Measurements from ENCODE around the gene WDR1. TPM values are rescaled to one million over a fixed set of nuclear protein-coding genes. Genes with fewer than 3 reads are reported as not detected.

The WDR1 gene
- total RNA-seq, 1 donor from 2014 or later = 96.0 TPM

DNA sequence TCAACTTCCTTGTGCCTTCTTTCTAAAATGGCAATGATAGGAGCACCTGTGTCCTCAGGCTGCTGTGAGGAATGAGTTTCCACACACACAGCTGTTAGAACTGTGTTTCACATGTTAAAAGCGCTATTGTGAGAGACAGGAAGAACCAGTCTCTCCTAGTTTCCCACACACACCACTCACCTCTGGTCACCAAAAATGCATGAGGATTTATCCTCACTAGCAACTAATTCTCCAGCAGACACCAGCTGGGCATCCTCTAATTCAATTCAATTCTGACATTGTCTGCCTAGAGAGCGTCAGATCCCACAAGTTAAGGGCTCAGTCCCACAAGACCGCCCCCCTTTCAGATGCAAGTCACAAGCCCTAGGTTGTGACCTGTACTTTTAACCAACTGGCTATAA lies 66.3 kb downstream of the WDR1 start:
- no peaks in the 10 kb centered on the region for H3K9me3 ChIP-seq (ENCODE audit: control insufficient read depth in 3 of 3, low read length in 3 of 3)
- H3K9ac ChIP-seq (ENCODE audit: low read depth in 1 of 3, low read length in 3 of 3) = no peak overlapping the region
- no peaks in the 10 kb centered on the region for H3K36me3 ChIP-seq (ENCODE audit: control insufficient read depth in 3 of 3, insufficient read depth in 3 of 3, low read length in 3 of 3)
- H3K27ac ChIP-seq (ENCODE audit: low read depth, low read length) = no peak overlapping the region
- H3K27me3 ChIP-seq (ENCODE audit: control insufficient read depth in 3 of 3, insufficient read depth in 3 of 3, low read length in 3 of 3) = no peaks in the 10 kb centered on the region
- no peak overlapping the region for H3K4me3 ChIP-seq (ENCODE audit: low read length in 3 of 3)
- H3K4me1 ChIP-seq (ENCODE audit: control insufficient read depth in 3 of 3, insufficient read depth in 3 of 3, low read length in 3 of 3) = peaks cover 2 to 11% (median 6%) of the 10 kb centered on the region in 3 donors

DNA sequence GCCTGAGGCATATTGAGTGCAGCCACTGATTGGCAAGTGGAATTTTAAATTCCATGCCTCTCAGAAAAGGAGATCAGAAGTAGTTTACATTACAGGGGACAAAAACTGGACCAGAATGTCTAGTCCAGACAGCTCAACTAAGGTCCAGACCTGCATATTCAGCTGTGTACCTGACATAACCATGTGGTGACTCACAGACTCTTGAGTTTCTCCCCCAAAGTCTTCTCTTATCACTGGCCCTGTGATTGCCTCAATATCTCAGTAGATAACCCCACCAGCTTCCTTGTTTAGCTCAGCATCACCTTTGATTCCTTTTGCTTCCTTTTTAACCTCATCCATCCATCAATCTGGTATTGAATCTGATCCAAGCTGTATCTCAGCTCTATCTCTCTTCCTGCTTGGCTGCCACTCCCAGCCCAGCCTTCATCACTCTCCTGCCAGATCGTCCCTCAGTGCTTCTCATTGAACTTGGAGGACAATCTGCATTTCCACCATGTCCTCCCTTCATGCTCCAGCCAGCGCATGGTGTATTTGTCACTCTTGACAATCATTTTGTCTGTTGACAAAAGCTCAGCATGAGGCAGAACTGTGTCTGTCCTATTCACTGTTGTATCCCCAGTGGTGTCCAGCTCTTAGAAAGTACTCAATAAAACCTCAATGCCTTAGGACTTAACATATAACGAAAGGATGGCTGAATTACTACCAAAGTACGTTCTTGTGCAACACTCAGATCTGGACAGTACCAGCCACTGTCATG lies 67.5 kb downstream of the WDR1 start:
- Histone ChIP-seq H3K36me3 (ENCODE audit: control insufficient read depth in 3 of 3, insufficient read depth in 3 of 3, low read length in 3 of 3) (no peaks in the 10 kb centered on the region), H3K9ac (ENCODE audit: low read depth in 1 of 3, low read length in 3 of 3) (no peak overlapping the region), H3K27ac (ENCODE audit: low read depth, low read length) (no peak overlapping the region), H3K4me1 (ENCODE audit: control insufficient read depth in 3 of 3, insufficient read depth in 3 of 3, low read length in 3 of 3) (peaks cover 0 to 4% (median 2%) of the 10 kb centered on the region in 3 donors), H3K9me3 (ENCODE audit: control insufficient read depth in 3 of 3, low read length in 3 of 3) (no peaks in the 10 kb centered on the region), H3K4me3 (ENCODE audit: low read length in 3 of 3) (no peak overlapping the region), H3K27me3 (ENCODE audit: control insufficient read depth in 3 of 3, insufficient read depth in 3 of 3, low read length in 3 of 3) (no peaks in the 10 kb centered on the region)

DNA sequence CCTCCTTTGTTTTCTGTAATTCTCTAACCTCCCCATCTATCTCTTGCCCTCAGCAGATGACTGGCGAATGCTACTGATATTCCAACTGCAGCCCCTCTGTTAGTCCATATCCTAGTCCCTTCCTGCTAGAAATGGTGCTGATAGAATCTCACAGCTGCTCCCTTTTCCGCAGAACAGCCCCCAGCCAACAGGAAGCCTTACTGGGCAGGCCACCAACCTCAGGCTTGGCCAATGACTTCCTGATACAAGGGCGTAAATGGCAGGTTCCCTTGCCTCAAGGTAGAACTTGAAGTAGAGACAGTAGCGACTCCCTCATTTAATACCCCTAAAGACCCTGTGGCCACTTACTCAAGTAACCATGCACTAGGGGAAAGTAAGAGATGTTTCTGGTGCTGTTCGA lies 68.6 kb downstream of the WDR1 start:
- Histone ChIP-seq H3K4me3 (ENCODE audit: low read length in 3 of 3) (no peak overlapping the region), H3K9me3 (ENCODE audit: control insufficient read depth in 3 of 3, low read length in 3 of 3) (no peaks in the 10 kb centered on the region), H3K27ac (ENCODE audit: low read depth, low read length) (no peak overlapping the region)

DNA sequence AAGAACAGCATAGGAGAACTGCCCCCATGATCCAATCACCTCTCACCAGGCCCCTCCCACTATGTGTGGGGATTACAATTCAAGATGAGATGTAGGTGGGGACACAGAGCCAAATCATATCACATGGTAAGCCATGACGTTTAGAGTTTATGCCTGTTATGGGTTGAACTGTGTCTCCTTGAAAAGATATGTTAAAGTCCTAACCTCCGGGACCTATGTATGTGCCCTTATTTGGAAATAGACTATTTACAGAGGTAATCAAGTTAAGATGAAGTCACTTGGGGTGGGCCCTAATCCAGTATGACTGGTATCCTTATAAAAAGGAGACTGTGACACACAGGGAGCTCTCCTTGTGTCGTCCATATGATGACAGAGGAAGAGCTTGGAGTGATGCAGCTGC lies 70.1 kb downstream of the WDR1 start:
- Histone ChIP-seq H3K9ac (ENCODE audit: low read depth in 1 of 3, low read length in 3 of 3) (no peak overlapping the region), H3K36me3 (ENCODE audit: control insufficient read depth in 3 of 3, insufficient read depth in 3 of 3, low read length in 3 of 3) (no peaks in the 10 kb centered on the region), H3K4me3 (ENCODE audit: low read length in 3 of 3) (no peak overlapping the region), H3K4me1 (ENCODE audit: control insufficient read depth in 3 of 3, insufficient read depth in 3 of 3, low read length in 3 of 3) (peaks cover 0 to under 1% (median 0%) of the 10 kb centered on the region in 3 donors), H3K9me3 (ENCODE audit: control insufficient read depth in 3 of 3, low read length in 3 of 3) (no peaks in the 10 kb centered on the region), H3K27ac (ENCODE audit: low read depth, low read length) (no peak overlapping the region), H3K27me3 (ENCODE audit: control insufficient read depth in 3 of 3, insufficient read depth in 3 of 3, low read length in 3 of 3) (no peaks in the 10 kb centered on the region)

More for the DNA sequence above, 68.6 kb downstream of the WDR1 start:
- H3K9ac ChIP-seq (ENCODE audit: low read depth in 1 of 3, low read length in 3 of 3) = no peak overlapping the region
- H3K36me3 ChIP-seq (ENCODE audit: control insufficient read depth in 3 of 3, insufficient read depth in 3 of 3, low read length in 3 of 3) = no peaks in the 10 kb centered on the region
- no peaks in the 10 kb centered on the region for H3K27me3 ChIP-seq (ENCODE audit: control insufficient read depth in 3 of 3, insufficient read depth in 3 of 3, low read length in 3 of 3)
- no peaks in the 10 kb centered on the region for H3K4me1 ChIP-seq (ENCODE audit: control insufficient read depth in 3 of 3, insufficient read depth in 3 of 3, low read length in 3 of 3)

DNA sequence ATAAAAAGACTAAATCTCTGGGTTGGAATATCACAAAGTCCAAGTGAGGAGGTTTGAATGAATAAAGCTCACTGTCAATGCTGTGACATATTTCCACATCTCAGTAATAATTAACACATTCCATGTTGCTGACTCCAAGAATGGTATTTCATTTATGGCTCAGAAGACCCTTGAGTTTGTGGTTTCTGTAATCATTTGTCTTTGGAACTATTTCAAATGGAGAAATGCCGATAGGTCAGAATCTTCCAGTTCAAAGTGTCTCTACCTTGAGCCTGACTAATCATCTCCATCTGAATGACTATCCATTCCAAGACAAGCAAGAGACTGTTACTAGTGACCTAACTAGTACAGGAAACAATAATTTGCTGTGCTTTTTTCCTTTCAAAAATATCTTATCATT lies 71.1 kb downstream of the WDR1 start:
- no peaks in the 10 kb centered on the region for H3K9me3 ChIP-seq (ENCODE audit: control insufficient read depth in 3 of 3, low read length in 3 of 3)
- H3K27me3 ChIP-seq (ENCODE audit: control insufficient read depth in 3 of 3, insufficient read depth in 3 of 3, low read length in 3 of 3) = no peaks in the 10 kb centered on the region
- H3K36me3 ChIP-seq (ENCODE audit: control insufficient read depth in 3 of 3, insufficient read depth in 3 of 3, low read length in 3 of 3) = no peaks in the 10 kb centered on the region
- H3K9ac ChIP-seq (ENCODE audit: low read depth in 1 of 3, low read length in 3 of 3) = no peak overlapping the region
- H3K4me3 ChIP-seq (ENCODE audit: low read length in 3 of 3) = no peak overlapping the region
- H3K27ac ChIP-seq (ENCODE audit: low read depth, low read length) = no peak overlapping the region
- H3K4me1 ChIP-seq (ENCODE audit: control insufficient read depth in 3 of 3, insufficient read depth in 3 of 3, low read length in 3 of 3) = peaks cover 0 to 10% (median 10%) of the 10 kb centered on the region in 3 donors

DNA sequence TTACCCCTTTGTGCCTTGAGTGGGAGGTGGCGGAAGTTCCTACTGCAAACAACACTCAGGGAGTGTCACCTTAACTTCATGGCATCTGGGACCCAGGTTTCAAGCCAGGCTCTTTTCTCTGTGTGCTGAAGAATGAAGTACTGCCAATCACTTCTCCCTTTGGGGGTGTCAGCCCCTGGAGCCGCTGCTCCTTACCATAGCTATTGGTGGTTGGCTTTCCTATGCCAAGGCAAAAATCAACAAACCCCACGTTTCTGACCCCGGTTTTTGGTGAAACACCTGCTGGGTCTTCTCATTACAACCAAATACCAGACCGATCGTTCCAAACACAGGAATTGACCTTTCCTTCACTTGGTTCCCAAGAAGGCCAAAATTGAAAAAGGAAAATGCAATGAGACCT lies 75.6 kb downstream of the WDR1 start:
- H3K9me3 ChIP-seq (ENCODE audit: control insufficient read depth in 3 of 3, low read length in 3 of 3) = no peaks in the 10 kb centered on the region
- peak overlapping the region; percentile 4 for H3K27ac ChIP-seq (ENCODE audit: low read depth, low read length)
- no peak overlapping the region for H3K9ac ChIP-seq (ENCODE audit: low read depth in 1 of 3, low read length in 3 of 3)
- H3K36me3 ChIP-seq (ENCODE audit: control insufficient read depth in 3 of 3, insufficient read depth in 3 of 3, low read length in 3 of 3) = no peaks in the 10 kb centered on the region
- H3K27me3 ChIP-seq (ENCODE audit: control insufficient read depth in 3 of 3, insufficient read depth in 3 of 3, low read length in 3 of 3) = no peaks in the 10 kb centered on the region
- H3K4me3 ChIP-seq (ENCODE audit: low read length in 3 of 3) = no peak overlapping the region
- peaks cover 3 to 15% (median 11%) of the 10 kb centered on the region in 3 donors for H3K4me1 ChIP-seq (ENCODE audit: control insufficient read depth in 3 of 3, insufficient read depth in 3 of 3, low read length in 3 of 3)

GRCh38 chr4:10040049-10040892 lies 76.3 kb downstream of the WDR1 start:
- Histone ChIP-seq H3K4me1 (ENCODE audit: control insufficient read depth in 3 of 3, insufficient read depth in 3 of 3, low read length in 3 of 3) (peaks cover 3 to 15% (median 11%) of the 10 kb centered on the region in 3 donors), H3K27me3 (ENCODE audit: control insufficient read depth in 3 of 3, insufficient read depth in 3 of 3, low read length in 3 of 3) (no peaks in the 10 kb centered on the region), H3K4me3 (ENCODE audit: low read length in 3 of 3) (no peak overlapping the region), H3K9me3 (ENCODE audit: control insufficient read depth in 3 of 3, low read length in 3 of 3) (no peaks in the 10 kb centered on the region), H3K36me3 (ENCODE audit: control insufficient read depth in 3 of 3, insufficient read depth in 3 of 3, low read length in 3 of 3) (no peaks in the 10 kb centered on the region), H3K9ac (ENCODE audit: low read depth in 1 of 3, low read length in 3 of 3) (peak overlapping the region in 1 of 3 donors; percentile 4), H3K27ac (ENCODE audit: low read depth, low read length) (no peak overlapping the region)

GRCh38 chr4:10036807-10037342 lies 79.7 kb downstream of the WDR1 start:
- Histone ChIP-seq H3K27ac (ENCODE audit: low read depth, low read length) (no peak overlapping the region), H3K4me1 (ENCODE audit: control insufficient read depth in 3 of 3, insufficient read depth in 3 of 3, low read length in 3 of 3) (peaks cover 33 to 45% (median 35%) of the 10 kb centered on the region in 3 donors), H3K9me3 (ENCODE audit: control insufficient read depth in 3 of 3, low read length in 3 of 3) (no peaks in the 10 kb centered on the region), H3K4me3 (ENCODE audit: low read length in 3 of 3) (no peak overlapping the region), H3K9ac (ENCODE audit: low read depth in 1 of 3, low read length in 3 of 3) (no peak overlapping the region), H3K27me3 (ENCODE audit: control insufficient read depth in 3 of 3, insufficient read depth in 3 of 3, low read length in 3 of 3) (no peaks in the 10 kb centered on the region), H3K36me3 (ENCODE audit: control insufficient read depth in 3 of 3, insufficient read depth in 3 of 3, low read length in 3 of 3) (no peaks in the 10 kb centered on the region)

DNA sequence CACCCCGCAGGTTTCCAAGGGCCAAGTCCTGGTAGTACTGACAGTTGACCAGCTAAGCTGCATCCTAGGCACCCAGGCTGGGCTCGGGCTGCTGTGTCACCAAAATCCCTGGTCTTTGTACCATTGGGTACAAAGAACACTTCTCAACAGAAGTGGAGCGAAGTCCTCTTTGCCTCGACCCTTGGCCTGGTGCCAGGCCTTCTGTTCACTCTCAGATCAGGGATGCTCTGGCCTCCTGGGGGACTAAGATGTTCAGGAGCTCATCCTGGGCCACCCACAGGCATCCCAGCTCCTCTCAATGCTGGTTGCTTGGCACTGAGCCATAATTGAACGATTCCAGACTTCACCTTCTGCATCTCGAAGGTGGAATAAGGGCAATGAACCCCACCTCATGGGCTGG lies 81.5 kb downstream of the WDR1 start:
- no peak overlapping the region for H3K27ac ChIP-seq (ENCODE audit: low read depth, low read length)
- no peaks in the 10 kb centered on the region for H3K36me3 ChIP-seq (ENCODE audit: control insufficient read depth in 3 of 3, insufficient read depth in 3 of 3, low read length in 3 of 3)
- H3K27me3 ChIP-seq (ENCODE audit: control insufficient read depth in 3 of 3, insufficient read depth in 3 of 3, low read length in 3 of 3) = no peaks in the 10 kb centered on the region
- no peak overlapping the region for H3K4me3 ChIP-seq (ENCODE audit: low read length in 3 of 3)
- H3K9ac ChIP-seq (ENCODE audit: low read depth in 1 of 3, low read length in 3 of 3) = no peak overlapping the region
- peaks cover 39 to 50% (median 49%) of the 10 kb centered on the region in 3 donors for H3K4me1 ChIP-seq (ENCODE audit: control insufficient read depth in 3 of 3, insufficient read depth in 3 of 3, low read length in 3 of 3)
- no peaks in the 10 kb centered on the region for H3K9me3 ChIP-seq (ENCODE audit: control insufficient read depth in 3 of 3, low read length in 3 of 3)

Data from skeletal muscle tissue (tissue), 4 donors.